ENCODE results near the gene CPLANE2.

DNA sequence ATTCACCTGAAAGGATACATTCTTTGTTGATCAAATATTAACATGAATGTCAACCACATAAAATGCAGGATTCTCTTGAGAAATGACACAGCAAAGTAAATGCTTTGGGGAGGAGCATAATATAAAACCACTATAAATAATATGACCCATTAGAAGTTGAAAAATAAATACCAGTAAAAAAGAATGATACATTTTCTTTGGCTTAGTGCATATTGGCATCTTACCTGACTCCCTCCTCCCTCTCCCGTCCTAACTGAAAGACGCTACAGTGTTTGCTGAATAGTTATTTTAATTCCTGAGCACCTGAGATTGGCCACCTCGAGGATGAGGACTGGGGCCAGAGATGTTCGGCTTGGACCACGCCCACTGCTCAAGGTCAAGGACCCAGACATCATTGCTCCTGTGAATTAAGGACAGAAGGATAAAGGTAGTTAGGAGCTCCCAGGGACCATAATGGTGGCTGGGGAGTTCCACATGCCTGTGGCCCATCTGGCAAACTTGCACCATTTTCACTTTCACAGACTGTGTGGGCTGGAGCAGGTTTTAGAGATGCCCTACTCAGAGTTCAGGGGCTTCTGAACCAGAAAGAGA lies 16.4 kb upstream of the CPLANE2 start:
- TF ChIP-seq TAF1 (IDR thresholded peaks at IDR 0.05; ENCODE audit: low read depth) (no peak), ZBTB7A (IDR thresholded peaks at IDR 0.05; ENCODE audit: low read depth) (no peak), CEBPB (IDR thresholded peaks at IDR 0.05) (no peak), REST (IDR thresholded peaks at IDR 0.05; ENCODE audit: low read depth) (no peak), YY1 (IDR thresholded peaks at IDR 0.05; ENCODE audit: low read depth) (no peak), EGR1 (IDR thresholded peaks at IDR 0.05) (no peak), RAD21 (IDR thresholded peaks at IDR 0.05; ENCODE audit: low read depth) (no peak), NFIC (IDR thresholded peaks at IDR 0.05) (no peak), FOXM1 (IDR thresholded peaks at IDR 0.05; ENCODE audit: borderline replicate concordance, low read depth) (no peak), EP300 (IDR thresholded peaks at IDR 0.05; ENCODE audit: borderline replicate concordance) (no peak), TCF12 (IDR thresholded peaks at IDR 0.05; ENCODE audit: low read depth) (no peak), MAX (IDR thresholded peaks at IDR 0.05) (no peak), CREB1 (IDR thresholded peaks at IDR 0.05; ENCODE audit: low read depth) (no peak), TEAD4 (IDR thresholded peaks at IDR 0.05) (no peak)

Measured in Ishikawa (cell line).